Measurements from ENCODE around the gene GNRH2.
"Not testable (repeated sequence)": the region's sequence is repeated elsewhere in the genome, so short reads cannot be mapped to it uniquely, and the experiment has no call there.

The GNRH2 gene

DNA sequence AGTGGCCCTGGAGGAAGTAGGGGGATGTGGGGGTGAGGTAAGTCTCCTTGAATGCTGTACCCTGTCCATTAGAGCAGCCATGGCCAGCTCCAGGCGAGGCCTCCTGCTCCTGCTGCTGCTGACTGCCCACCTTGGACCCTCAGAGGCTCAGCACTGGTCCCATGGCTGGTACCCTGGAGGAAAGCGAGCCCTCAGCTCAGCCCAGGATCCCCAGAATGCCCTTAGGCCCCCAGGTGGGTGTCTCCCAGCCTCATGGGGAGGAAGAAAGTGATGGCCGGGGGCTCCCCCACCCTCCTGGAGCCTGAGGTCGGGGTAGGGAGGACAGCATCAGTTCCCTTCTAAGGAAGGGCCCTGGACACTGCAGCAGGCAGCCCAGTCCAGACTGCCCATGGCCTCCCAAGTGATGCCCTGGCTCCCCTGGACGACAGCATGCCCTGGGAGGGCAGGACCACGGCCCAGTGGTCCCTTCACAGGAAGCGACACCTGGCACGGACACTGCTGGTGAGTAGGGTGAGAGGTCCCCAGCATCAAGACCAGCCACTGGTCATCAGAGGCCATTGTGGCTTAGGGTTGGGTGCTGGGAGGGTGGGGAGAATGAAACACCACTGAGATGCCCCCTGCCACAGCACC is 1.0 kb downstream of the GNRH2 start:
- no peak for DNase-seq

DNA sequence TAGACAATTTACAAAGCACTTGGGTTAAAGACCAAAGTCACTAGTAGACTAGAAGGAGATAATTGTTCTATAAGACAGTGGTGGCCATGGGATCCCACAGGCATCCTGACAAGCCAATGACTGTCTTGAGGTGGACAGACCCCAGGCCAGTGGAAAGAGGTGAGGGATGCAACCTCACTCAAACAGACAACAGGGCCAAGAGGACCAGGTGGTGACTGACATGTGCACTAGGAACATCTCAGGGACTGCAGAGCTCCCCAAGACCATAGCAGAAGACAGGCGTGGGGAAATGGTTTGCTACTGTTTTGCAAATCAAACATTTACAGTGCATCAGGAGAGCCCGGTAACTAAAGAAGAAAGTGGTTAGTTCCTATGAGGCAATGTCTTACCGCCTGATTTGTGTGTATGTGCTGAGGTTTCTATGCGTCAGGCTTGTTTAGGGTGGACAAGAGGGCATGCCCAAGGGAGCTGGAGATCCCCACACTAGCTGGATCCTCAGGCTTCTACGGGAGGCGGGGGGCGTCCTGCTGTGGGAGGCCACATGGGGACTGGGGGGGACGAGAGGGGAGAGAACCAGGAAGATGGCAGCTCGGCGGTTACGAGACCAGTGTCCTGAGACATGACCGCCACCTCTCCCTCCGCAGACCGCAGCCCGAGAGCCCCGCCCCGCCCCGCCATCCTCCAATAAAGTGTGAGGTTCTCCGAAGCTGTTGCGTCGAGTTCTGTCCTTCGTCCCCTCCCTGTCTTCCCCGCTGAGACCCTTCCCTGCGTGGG is 1.8 kb downstream of the GNRH2 start:
- peak in 1 of 2 experiments; percentile 53 for DNase-seq

GRCh38 chr20:3045816-3046676 is 2.6 kb downstream of the GNRH2 start, which contains the start of gene MRPS26:
MRPS26 (plus strand) TSS chr20:3046052; CDS start chr20:3046069, 17 bp downstream.
- peak; percentile 78 to 83 for DNase-seq

DNA sequence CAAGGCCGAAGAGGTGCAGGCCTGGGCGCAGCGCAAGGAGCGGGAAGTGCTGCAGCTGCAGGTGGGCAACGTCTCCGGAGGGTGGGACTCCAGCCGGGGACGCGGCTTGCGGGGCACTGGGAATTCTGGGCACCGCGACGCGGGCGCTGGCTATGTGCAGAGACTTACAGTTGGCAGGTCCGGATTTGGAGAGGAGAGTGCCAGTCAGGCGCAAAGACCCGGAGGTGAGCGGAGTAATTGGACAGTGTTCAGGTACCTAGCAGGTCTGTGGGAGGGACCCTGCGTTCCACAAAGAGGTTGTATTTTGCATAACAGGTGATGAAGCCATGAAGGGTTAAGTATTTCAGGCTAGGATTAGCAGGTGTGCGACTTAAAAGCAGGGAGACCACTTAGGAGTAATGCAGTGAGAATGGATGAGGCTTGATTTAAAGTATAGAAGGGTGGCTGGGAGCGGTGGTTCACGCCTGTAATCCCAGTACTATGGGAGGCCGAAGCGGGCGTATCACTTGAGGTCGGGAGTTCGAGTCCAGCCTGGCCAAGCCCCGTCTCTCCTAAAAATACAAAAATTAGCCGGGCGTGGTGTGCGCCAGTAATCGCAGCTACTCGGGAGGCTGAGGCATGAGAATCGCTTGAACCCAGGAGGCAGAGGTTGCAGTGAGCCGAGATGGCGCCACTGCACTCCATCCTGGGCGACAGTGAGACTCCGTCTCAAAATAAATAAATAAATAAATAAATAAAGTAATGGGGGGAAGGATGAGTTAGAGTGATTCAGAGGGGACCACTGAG is 3.4 kb downstream of the GNRH2 start:
- DNase-seq, result no peak

DNA sequence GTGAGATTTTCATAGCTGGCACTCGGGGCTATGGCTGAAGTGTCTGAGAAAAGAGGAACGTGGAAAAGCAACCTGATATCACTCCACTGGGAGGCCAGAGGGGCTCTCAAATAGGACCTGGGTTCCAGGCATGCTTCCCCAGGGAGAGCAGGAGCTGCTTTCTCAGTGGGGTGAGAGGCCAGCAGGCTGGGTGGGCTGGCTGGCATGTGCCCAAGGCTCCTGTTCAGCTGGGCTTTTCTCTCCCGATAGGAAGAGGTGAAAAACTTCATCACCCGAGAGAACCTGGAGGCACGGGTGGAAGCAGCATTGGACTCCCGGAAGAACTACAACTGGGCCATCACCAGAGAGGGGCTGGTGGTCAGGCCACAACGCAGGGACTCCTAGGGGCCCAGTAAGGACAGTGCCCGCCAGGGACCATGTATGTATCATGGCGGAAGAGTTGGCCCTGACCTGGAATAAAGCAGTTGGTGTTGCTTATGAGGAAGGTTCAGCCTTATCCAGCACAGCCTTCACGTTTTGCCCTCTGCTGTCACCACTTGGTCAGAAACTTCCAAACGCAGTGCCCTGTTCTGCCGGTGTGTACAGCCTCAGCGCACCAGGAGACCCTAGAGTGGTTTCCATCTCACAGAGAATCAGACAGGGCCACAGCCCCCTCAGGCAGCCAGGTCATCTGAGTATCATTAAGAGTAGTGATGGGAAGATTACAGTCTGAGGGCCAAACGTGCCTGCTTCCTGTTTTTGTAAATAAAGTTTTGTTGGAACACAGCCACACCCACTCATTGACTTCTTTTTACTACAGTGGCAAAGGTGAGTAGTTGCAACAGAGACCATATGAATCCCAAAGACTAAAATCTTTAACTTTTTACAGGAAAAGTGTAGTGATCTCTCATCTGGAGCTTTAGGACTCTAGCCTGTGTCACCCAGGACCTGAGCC is 4.3 kb downstream of the GNRH2 start:
- DNase-seq, result no peak

DNA sequence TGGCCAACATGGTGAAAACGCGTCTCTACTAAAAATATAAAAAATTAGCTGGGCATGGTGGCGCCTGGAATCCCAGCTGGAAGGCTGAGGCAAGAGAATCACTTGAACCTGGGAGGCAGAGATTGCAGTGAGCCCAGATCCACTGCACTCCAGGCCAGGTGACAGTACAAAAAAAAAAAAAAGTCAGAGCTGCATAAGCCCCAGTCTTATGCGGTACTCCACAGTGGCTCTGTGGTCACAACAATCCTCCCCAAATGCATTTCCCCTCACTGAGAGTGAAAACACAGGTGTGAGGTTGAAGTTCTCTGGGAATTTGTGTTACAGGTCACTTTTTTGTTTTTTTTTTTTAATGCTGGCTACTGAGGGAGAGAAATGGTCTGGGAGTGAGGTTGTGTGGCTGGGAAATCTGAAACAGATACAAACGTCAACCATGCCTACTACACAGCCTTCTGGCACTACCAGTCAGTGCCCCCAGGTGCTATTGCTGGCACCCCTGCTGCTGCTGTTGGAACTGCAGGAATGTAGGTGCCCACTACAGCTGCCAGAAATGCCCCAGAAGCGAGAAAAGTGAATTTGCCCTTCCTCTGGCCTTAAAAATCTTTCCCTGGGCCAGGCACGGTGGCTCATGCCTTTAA is 8.1 kb downstream of the GNRH2 start:
- DNase-seq, result no peak

DNA sequence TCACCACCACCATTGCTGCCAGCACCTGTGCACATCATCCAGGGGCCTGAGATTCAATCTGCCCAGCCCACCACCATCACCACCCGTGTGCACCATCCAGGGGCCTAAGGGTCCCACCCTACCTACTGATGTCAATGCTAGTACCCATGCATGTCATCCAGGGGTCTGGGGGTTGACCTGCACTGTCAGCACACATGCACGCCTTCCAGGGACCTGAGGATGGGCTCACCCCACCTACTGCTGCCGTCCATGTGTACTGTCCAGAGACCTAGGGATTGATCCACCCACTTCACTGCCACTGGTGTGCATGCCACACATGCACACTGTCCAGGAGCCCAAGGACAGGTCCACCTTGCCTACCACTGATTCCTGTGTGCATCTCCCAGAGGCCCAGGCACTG is 16.1 kb downstream of the GNRH2 start:
- no peak for DNase-seq

- not testable (repeated sequence) for DNase-seq
Observed at GRCh38 chr20:3064119-3064518, 20.7 kb downstream of the GNRH2 start.

DNA sequence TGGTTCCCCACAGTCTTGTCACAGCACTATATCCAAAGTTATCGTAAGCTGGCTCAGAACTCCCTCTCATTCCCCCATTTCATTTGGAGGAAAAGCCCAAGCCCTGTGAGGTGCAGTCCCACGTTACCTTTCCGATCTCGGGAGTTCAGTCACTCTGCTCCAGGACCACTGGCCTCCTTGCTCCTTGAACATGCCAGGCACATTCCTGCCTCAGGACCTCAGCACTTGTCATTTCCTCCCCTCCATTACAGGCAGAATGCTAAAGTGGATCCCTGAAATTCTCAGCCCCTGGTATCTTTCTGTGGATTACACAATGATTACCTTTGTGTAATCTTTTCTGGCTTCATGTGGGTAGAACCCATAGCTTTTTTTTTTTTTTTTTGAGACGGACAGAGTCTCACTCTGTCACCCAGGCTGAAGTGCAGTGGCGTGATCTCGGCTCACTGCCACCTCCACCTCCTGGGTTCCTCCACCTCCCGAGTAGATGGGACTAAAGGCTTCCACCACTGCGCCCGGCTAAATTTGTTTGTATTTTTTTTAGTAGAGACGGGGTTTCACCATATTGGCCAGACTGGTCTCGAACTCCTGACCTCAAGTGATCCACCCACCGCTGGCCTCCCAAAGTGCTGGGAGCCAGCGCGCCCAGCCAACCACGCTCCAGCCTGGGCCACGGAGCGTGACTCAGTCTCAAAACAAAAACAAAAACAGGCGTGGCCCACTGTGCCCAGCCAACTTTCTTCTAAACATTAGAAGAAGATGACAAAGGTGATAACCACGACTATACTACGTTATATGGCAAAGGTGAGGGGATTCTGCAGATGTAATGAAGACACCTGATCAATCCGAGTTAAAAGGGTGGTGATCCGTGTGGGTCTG is 24.0 kb downstream of the GNRH2 start:
- no peak for DNase-seq

DNA sequence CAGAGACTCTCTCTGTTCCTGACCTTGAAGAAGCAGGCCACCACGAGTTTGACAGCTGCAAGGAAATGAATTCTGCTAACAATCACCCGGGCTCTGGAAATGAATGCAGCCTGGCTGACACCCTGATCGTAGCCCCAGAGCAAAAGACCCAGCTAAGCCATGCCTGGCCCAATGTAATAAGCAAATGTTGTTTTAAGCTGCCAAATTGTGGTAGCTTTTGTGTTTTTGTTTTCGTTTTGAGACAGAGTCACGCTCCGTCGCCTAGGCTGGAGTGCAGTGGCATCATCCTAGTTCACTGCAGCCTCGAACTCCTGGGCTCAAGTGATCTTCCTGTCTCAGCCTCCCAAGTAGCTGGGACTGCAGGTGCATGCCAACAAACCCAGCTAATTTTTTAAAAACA is 24.7 kb downstream of the GNRH2 start:
- DNase-seq, result no peak

GRCh38 chr20:3068986-3069900 is 25.8 kb downstream of the GNRH2 start:
- DNase-seq, result peak in 1 of 2 experiments; percentile 53

DNA sequence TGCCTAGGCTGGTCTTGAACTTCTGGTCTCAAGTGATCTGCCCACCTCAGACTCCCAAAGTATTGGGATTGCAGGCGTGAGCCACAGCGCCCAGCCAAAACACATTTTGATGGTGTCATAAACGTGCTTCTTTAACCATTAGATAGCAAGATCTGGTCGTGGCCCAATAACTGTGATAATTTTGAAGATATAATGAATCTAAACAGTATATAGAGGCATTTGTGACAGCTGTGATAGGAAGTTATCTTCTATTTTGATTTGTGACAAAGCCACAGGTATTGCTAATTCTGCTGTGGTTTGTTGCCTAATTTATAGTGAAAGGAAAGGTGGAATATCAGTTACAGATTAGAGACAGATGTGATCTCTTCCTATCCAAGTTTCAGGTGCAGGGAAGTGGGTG is 27.3 kb downstream of the GNRH2 start:
- DNase-seq, result no peak

DNA sequence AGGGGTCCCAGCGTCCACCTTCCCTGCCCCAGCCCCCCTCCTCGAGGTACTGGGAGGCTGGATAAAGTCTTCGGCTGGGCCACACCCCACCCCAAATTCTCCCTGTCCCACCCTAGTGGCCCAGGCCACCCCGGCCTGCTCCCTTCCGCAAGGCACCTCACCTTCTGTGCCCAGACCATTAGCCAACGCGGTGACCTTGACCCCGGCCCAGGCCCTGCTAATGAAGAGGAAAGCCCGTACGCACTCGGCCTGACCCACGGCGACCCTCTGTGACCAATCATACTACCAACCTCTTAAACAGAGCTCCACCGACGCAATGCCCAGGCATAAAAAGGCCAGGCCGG is 27.8 kb downstream of the GNRH2 start:
- DNase-seq, result no peak

- DNase-seq, result peak; percentile 71 to 73
Observed at GRCh38 chr20:3071610-3072529, 28.4 kb downstream of the GNRH2 start, which contains the start of gene OXT. OXT (plus strand) TSS chr20:3071620; CDS start chr20:3071656, 36 bp downstream.

GRCh38 chr20:3072530-3073250 is 29.3 kb downstream of the GNRH2 start:
- no peak for DNase-seq

- DNase-seq, result not testable (repeated sequence)
Observed at GRCh38 chr20:3073251-3073643, 29.8 kb downstream of the GNRH2 start.

DNA sequence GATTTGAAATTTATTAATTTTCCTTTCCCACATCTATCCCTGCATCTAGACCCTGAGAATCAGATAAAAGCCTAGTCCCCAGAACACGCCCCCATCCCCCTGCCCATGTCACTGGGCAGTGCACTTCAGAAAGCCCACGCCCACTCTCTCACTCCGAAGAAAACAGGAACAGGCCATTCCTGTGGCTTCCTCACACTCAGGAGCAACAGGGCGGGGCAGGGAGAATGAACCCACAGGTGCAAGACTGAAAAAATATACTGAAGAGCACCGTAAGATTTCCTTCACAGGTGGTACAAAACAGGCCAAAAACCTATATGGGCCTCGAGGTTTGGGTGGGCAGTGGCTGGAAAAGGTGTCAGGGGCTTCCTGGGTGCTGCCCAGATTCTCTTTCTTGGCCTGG is 31.4 kb downstream of the GNRH2 start:
- no peak for DNase-seq

All from stimulated activated CD4-positive, alpha-beta T cell treated with anti-CD3 and anti-CD28 coated beads, Interleukin-4, amount 100 ng/mL, for 4 hours (primary cell).